ENCODE measurements around the gene EML6.
"Not testable (repeated sequence)": the region's sequence is repeated elsewhere in the genome, so short reads cannot be mapped to it uniquely, and the experiment has no call there.

EML6 gene

DNA sequence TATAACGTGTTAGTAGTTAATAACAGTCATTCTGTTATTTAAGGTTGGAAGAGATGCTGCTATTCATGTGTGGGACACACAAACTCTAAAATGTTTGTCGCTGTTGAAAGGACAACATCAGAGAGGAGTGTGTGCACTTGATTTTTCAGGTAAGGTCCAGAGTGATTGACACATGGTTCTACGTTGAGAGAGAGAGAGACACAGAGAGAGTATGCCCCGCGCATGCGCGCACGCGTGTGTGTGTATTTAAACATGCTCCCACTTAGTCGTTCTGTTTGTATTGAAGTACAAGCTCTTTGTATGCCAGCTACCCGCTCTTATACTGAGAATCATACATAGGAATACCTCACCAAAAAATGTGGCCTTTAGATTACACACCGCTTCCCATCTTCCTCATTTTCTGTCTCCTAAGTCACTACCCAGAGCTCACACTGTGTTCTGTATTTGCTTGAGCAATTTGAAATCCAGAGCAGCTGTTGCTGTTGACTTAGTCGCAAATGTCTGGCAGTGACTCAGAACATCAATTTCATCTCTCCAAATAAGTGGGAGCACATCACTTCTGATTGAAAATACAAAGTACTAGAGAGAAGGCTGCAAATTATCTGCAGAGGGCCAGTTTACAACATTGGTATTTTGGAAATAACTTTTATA is 148.1 kb downstream of the EML6 start:
- no peak for DNase-seq (ENCODE audit: extremely low read depth in 1 of 2, low read depth in 1 of 2)

DNA sequence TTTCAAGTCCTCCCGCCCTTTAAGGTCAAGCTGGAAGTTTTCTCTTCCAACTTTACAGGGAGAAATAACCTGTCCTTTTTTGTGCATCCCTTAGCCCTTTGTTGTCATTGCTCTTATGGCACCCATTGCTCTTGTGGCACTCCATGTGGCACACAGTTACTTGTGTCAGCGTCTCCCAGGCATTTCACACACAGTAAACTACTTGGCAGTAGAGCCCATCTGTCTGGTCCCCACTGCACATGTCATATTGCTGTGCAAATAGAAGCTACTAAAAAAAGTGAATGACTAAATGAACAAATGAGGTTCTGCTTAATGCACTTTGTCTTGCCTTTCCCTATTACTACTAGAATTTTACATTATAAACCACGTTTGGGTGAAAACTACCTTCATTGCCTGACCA is 149.3 kb downstream of the EML6 start:
- no peak for DNase-seq (ENCODE audit: extremely low read depth in 1 of 2, low read depth in 1 of 2)

DNA sequence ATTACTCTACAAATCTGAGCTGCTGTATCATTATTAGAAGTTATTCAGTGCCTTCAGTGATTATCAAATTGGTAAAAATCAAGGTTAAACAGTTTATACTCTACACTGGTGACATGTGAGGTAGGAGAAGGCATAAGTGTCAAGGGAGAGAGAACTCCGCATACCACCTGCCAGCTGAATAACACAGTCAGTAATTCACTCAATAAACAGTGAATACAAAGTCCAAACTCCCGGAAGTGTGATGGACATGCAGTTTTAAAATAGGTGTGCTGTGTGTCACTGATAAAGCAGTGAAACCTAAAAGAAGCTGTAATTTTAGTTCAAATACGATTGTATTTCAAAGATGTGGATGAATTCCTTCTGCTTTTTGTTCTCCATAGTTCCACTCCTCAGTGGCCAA is 149.8 kb downstream of the EML6 start:
- DNase-seq (ENCODE audit: extremely low read depth in 1 of 2, low read depth in 1 of 2) = not testable (repeated sequence)

DNA sequence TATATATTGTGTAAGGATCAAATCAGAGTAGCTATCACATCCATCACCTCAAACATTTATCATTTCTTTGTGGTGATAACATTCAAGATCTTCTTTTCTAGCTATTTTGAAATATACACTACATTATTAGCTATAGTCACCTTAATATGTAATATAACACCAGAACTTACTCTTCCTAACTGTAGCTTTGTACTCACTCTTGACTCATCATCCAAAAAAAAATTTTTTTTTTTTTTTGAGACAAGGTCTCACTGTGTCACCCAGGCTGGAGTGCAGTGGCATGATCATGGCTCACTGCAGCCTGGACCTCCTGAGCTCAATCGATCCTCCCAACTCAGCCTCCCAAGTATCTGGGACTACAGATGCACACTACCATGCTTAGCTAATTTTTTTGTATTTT is 153.3 kb downstream of the EML6 start:
- DNase-seq (ENCODE audit: extremely low read depth in 1 of 2, low read depth in 1 of 2) = no peak

DNA sequence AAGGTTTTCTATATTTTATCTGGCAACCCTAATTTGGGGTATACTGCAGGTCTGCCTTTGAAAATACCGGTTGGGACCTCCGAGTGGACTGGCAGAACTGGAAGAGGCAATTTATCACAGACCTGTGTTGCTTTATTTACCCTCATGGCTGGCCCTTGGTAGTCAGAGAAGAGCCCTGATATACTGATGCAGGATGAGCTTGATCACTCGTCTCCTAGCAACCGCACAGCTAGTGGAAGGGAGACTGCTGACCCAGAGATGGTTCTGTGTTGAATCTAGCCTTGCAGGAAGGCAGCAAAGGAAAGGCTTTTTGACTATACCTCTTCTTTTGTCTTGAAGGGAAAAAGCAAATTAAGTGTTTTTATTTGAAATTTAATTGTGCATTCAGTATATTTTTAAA is 154.7 kb downstream of the EML6 start:
- no peak for DNase-seq (ENCODE audit: extremely low read depth in 1 of 2, low read depth in 1 of 2)

DNA sequence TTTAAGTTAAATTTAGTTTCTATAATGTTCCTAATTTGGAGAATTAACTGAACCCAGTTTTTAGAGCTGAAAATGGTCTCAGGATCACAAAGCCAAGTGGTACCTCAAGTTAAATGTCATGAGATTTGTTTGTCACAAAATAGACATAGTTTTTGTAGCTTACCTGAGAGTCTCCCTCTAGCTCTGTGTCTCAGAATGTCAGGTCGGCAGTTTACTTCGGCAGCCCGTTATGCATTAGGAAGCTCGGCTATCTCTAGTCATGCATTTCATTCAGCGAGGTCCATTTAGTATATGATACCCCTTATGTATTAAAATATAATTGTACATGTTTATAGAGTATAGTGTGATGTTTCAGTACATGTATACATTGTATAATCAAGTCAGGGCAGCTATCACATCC is 155.6 kb downstream of the EML6 start:
- DNase-seq (ENCODE audit: extremely low read depth in 1 of 2, low read depth in 1 of 2) = no peak

DNA sequence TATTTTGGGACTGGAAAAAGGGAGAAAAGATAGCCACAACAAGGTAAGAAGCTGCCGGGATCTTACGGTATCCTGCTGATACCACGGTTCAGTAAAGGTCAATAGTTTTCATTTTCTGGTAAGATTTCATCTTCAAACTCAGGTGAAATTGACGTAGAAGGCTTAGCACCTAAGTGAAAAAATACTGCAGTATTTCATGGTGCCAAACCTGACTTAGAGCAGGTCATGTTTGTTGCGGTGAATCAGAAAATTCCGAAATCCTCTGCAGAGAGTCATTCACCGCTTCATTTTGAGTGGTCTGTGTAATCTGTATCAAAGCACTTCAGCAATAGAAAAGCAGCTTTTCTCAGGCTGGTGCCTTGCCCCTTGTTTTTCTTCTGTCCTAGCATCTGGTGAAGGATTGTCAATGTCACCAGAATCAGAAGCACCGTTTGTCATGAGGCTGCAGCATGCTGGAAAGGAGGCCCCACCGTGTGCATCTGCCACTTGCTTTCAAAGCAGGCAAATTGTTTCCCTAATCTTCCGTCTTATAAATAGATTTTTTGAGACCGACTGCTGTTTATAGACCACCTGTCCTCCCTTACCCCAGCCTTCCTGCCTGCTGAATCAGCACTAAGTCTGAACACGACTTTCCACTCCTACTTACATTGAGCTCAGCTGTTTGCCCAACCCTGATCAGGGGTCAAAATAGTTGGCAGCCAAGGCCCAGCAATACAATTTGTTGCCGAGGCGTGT is 156.3 kb downstream of the EML6 start:
- DNase-seq (ENCODE audit: extremely low read depth in 1 of 2, low read depth in 1 of 2) = no peak

DNA sequence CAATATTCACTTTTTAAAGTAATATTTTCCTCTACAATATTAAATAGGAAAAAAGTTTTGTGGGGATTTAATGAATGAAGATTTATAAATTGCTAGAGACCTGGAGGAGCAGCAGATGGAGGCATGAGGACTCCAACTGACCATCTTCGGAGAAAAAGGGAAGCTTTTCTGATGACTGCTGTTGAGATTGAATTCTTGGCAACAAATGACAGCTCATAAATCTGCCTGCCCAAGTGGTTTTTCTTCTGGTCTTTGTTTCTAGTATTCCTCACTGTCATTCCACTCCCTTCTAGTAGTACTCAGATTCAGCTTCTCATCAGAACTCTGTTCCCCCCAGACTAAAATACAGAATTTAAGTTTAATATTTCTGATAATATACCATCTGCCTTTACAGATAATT is 157.0 kb downstream of the EML6 start:
- DNase-seq (ENCODE audit: extremely low read depth in 1 of 2, low read depth in 1 of 2) = no peak

DNA sequence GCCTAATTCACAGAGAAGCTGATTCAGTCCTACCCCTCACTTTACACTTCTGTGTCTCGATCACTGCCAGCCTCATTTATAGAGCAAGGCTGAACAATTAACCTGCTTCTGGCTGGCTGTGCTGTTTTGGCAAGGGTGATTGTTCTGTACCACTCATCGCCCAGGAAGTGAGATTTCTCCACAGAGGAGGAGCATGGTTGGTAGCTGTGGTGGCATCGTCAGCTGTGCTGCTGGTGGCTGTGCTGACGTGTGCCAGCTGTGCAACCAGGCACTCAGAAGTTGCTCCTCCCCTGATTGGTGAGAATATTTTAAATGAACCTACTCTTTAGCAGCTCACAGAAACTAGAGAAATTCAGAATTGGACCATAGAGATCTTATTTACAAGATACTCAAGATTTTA is 158.3 kb downstream of the EML6 start:
- DNase-seq (ENCODE audit: extremely low read depth in 1 of 2, low read depth in 1 of 2) = no peak

DNA sequence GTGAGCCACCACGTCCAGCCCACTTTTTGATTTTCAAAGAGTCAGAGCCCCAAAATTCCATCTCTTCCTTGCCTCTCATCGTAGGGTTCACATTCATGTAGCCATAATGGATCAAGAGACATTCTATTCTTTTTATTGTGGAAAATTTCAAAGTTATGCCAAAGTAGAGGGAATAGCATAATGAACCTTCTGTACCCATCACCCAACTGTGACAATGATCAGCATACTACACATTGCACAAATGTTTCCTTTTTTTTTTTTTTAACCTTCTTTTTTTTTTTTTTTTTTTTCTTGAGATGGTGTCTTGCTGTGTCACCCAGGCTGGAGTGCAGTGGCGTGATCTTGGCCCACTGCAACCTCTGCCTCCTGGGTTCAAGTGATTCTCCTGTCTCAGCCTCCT is 162.4 kb downstream of the EML6 start:
- no peak for DNase-seq (ENCODE audit: extremely low read depth in 1 of 2, low read depth in 1 of 2)

DNA sequence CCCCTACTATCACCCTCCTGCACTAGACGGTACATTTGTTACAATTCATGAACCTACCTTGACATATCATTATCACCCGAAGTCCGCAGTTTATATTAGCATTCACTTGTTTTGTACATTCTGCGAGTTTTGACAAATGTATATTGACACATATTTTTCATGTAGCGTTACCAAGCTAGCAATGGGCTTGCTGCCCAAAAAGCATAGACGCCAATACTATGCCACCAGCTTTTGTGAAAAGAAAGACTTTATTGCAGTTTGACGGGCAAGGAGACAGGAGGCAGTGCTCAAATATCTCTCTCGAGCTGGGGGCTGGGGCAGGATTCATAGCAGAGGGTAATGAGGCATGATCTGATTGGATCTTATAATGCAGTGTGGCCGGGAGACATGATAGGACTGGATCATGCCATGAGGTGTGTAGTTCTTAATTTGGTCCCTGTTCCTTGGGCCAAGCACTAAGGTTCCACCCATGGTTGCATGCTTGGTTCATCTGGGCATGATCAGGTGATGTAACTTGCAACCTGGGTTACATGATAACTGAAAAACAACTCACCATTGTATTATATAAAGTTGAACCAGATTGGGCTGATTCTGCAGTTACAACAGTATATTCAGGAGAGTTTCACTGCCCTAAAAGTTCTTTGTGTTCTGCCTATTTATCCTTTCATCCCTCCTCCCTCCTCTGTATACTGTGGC is 164.5 kb downstream of the EML6 start:
- DNase-seq (ENCODE audit: extremely low read depth in 1 of 2, low read depth in 1 of 2) = no peak

DNA sequence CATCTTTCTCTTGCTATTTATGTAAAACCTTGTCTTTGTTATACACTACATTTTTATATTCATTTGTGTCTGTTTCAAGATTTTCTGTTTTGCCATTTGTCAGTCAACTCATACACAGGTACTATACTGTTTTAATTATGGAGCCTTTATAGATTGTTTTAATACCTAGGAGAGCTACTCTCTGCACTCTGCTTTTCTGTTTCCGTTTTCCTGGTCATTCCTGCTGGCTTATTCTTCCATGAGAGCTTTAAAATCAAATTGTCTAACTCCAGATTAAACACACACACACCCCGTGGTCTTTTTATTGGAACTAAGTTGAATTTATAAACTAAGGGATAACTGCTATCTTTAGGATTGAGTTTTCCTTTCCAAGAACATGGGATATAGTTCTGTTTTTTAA is 165.6 kb downstream of the EML6 start:
- no peak for DNase-seq (ENCODE audit: extremely low read depth in 1 of 2, low read depth in 1 of 2)

DNA sequence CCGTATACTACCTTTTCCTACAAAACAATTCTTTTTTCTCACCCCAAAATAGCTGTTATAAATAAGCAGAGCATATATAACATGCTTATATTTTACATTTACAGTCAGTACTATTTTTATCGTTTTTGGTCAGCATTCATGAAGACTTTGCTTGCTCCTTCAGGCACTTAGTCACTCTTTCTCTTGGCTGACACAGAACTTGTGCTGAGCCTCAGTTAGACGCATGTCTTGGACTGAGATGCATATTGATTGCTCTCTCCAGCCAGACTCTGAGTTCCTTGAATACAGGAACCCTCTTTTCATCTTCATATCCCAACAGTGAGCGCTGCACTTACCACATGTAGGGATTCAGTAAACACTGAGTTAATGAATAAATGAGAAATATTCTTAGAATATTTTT is 168.4 kb downstream of the EML6 start:
- no peak for DNase-seq (ENCODE audit: extremely low read depth in 1 of 2, low read depth in 1 of 2)

DNA sequence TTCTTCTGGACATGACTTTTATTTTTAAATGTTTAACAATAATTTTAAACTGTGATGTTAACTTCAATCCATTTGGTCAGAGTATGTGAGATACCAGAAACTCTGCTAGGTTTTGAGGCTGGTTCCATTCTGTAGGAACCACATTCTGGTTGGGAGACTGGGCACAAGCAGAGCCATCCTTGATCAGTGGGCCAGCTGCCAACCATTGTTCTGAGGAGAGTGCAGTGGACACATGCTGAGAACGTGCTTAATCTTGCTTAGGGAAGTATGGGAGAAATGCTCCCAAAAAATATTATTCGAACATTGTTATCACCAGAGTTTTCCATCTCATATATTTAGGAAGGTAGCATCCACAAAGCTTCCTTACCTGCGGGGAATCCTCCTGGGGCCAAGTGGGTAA is 171.0 kb downstream of the EML6 start:
- DNase-seq (ENCODE audit: extremely low read depth in 1 of 2, low read depth in 1 of 2) = no peak

DNA sequence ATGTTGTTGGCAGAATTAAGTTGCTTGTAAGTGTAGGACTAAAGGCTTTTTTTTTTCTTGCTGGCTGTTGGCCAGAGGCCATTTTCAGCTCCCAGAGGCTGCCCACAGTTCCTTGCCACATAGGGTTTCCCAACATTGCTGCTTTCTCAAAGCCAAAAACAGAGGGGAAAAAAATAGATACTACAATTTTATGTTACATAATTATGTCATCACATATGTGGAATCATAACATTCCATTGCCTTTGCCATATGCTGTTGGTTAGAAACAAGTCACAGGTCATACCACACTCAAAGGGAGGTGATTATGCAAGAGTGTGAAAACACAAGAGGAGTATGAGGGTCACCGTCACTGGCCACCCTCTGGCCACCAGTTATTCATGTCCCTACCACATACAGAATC is 172.3 kb downstream of the EML6 start:
- DNase-seq (ENCODE audit: extremely low read depth in 1 of 2, low read depth in 1 of 2) = no peak

DNA sequence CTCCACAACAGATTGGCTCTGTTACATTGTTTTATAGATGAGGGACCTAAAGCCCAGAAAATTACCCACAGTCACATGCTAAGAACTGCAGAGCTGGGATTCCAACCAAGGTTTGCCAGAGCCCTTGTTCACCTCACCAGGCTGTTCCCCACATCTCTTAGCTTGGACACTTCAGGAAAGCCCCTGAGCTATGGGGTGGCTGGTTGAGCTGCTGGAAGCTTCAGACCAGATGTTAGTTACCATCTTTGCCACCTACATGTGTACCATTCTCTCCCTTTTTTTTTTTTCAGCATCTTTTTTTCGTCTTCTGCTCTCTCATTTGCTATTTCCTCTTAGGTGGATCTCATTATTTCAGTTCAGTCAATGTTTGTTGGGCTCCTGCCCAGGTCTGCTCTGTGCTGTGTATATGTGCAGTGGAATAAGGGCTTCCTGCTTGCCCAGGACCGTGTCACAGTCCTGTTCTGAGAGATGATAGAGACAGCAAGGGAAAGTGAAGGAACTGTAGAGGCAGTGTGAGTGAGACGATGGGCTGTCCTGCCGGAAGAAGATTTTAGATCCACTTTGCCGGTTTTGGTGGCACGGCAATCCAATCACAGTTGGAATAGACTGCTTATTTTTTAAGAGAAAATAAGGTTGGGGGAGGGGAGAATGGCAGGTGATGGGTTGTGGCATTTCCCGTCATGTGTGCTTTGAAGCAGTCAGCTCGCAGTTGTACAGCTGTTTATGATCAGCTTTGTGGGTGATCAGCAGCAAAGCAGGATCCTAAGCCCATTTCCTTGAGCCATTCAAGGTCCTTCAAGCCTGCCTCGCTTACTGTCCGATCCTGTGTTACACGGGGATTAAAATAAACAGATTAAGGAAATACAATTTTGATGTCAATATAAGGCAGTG is 174.2 kb downstream of the EML6 start:
- DNase-seq (ENCODE audit: extremely low read depth in 1 of 2, low read depth in 1 of 2) = no peak

DNA sequence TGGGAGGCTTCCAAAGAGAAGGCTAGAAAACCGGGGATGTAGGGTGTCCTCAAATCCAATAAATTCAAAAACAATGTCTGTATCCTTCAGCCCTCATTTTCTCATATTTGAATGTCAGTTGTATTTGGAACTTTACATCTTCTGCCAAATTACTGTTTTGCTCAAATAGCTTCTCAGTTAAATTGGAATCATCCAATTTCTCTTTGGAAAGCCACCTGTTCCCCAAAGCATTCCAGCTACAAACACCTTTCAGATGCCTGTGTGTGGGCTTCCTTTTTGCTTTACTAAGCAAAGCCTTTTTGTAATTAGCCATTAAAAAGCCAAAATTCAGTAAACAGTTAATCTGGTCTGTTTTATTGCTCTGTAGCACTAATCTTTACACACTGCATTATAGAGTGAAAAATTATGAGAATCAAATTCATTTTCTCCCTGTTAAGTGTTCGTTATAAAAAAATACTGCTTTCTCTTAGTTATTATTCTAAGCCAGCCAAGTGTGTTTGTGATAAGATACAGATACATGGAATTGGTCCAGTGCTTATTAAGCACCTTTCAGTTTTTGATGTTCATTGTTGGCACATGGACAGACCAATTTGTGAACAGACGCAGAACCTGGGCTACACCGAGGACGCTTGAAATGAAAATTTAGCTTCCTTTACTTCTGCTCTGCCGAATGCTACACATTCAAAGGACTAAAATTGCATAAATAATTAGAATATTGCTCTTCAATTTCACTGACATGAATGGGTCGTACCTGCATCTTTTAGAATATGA is 175.2 kb downstream of the EML6 start:
- DNase-seq (ENCODE audit: extremely low read depth in 1 of 2, low read depth in 1 of 2) = no peak

DNA sequence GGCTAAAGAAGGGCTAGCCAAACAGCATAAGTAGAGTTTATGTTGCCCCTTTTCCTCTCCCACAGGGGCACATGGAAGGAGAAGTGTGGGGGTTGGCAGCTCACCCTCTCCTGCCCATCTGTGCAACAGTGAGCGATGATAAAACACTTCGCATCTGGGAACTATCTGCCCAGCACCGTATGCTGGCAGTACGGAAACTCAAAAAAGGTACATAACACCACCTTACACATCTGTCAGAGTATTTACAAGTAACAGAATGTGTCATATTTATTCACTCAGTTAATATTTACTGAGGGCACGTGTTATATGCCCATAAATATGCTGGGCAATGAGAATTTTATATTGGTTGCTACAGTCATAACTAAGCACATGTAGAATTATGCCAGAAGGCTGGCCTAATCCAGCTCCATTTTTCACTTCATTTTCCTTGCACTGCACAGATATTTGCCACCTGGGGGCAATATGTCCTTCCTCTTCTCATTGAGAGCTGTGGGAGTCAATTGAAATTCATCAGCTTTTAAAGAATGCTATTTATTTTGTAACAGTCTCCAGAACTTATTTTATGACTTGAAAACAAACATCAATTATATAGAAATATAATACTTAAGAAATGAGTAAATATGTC is 176.2 kb downstream of the EML6 start:
- DNase-seq (ENCODE audit: extremely low read depth in 1 of 2, low read depth in 1 of 2) = no peak

DNA sequence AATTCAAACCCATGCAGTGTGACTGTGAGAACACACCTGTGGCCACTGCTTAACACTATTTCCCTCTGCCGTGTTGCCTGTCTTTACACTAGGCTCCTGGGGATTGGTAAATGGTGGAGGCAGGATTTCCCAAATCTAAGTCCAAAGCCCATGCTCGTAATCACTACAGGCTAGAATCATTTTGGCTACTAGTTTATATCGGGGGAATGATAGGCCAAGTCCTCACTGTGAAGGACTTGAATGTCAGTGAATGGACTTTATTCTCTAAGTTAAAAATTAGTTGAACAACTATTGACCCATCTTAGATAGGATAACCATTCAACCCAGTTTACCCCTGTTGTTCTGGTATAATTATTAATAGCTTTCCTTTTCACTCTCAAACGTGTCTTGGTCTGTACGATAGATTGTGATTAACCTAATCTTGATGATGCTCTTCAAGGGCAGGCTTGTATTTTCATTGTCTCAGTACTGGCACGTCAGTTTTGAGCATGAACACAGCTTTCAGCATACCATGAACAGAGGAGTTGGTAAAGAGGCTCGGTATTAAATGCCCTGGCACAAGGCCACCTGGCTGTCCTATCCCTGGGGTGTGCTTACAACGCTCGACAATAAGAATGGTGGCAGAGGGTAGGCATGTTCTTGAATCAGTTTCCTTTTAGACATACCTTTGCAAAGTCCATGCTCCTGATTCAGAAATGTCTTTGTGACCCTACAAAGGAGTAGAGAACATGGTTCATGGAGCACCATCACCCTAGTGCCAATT is 177.9 kb downstream of the EML6 start:
- no peak for DNase-seq (ENCODE audit: extremely low read depth in 1 of 2, low read depth in 1 of 2)

Data from stimulated activated CD8-positive, alpha-beta memory T cell treated with anti-CD3 and anti-CD28 coated beads, Interleukin-7, amount 100 ng/mL, for 48 hours (primary cell).